WI38 (cell line): Measurements from ENCODE around the gene CCBE1.

Experiments
- H3K4me3 ChIP-seq: 2 replicates; pipeline ENCODE4 v1.5.1; 2011; ENCODE audit warnings: low read depth, mild to moderate bottlenecking, control low read depth, low read length
- TF ChIP-seq, protein P1 (sequence below): IDR thresholded peaks from 2 replicates; pipeline ENCODE4 v1.5.1; 2012; ENCODE audit warnings: low read depth, mild to moderate bottlenecking, control low read depth, low read length

CCBE1 gene

DNA sequence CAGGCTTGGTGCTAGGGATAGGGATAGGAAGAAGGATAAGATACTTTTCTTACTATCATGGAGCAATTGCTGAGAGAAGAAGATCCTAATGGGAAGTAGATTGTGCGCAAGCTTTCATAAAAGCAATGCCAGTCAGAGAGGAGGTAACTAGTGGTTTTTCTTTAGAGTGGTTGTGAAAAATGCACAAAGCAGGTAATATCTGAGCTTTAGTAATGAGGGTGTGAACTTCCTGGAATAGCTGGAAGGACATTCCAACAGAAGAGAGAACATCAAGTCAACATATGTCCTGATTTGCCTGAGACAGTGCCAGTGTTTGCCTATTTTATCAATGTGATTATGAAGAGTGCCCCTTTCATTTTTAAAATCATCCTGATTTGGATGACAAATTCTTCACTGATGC, 34.1 kb downstream of the CCBE1 start:
- TF ChIP-seq, protein P1, sequence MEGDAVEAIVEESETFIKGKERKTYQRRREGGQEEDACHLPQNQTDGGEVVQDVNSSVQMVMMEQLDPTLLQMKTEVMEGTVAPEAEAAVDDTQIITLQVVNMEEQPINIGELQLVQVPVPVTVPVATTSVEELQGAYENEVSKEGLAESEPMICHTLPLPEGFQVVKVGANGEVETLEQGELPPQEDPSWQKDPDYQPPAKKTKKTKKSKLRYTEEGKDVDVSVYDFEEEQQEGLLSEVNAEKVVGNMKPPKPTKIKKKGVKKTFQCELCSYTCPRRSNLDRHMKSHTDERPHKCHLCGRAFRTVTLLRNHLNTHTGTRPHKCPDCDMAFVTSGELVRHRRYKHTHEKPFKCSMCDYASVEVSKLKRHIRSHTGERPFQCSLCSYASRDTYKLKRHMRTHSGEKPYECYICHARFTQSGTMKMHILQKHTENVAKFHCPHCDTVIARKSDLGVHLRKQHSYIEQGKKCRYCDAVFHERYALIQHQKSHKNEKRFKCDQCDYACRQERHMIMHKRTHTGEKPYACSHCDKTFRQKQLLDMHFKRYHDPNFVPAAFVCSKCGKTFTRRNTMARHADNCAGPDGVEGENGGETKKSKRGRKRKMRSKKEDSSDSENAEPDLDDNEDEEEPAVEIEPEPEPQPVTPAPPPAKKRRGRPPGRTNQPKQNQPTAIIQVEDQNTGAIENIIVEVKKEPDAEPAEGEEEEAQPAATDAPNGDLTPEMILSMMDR: no peak
- no peak overlapping the region for H3K4me3 ChIP-seq

- no peak overlapping the region for H3K4me3 ChIP-seq
- TF ChIP-seq, protein P1: no peak
Measured at GRCh38 chr18:59661891-59662701, 35.1 kb downstream of the CCBE1 start.

DNA sequence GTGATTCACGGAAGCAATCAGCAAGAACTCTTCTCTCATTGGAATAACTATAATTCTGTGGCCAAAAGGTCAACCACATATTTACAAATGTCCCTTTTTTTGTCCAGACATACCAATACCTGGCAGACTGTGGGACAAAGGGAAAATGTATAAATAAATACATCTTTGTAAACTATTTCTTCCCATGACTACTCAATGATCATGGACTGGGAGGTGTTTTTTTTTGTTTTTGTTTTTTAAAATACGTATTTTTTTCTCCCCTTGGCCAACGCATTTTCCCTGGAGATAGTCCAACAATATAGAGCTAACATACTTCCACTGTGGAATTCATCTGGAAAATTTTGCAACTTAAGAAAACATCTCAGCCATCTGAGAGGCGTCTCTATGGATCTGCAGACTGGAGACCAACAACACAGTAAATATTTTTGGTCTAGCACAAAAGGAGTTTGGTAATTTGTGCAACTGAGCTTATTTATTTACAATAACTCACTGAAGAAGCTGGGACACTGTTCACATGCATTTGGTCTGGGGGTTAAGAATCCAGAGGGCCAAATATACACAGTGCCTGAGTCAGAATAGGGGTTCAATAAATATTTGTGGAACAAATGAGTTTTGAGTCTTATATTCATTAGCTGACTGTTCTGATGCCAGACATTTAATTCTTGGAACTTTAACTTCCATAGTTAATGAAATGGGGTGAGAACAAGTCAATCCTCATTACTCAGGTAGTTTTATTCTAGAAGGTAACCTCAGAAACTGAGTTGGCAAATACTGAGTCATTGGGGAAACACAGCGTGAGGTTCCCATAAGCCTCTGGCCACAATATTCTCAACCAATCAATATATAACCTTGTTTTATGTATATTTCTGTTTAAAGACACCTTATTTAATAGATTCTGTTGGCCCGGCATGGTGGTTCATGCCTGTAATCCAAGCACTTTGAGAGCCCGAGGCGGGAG, 36.2 kb downstream of the CCBE1 start:
- no peak overlapping the region for H3K4me3 ChIP-seq
- TF ChIP-seq, protein P1: no peak

DNA sequence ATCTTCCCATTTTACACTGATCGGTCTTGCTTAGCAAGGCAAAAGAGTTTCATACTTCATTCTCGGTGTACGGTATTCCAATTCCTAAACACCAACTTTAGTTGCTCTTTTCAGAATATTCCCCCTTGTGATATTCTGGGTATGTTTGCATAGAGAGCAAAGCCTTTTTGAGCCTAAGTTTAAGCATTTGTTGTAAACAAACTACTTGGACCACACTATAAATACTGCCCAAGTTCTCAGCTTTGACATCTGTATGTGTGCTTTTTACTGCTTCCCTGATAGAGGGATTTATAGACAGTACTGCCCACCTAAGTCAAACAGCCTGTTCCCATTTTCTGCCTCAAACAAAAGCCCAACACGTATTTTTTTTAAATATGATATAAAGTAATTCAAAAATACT, 36.9 kb downstream of the CCBE1 start:
- H3K4me3 ChIP-seq: no peak overlapping the region
- TF ChIP-seq, protein P1: no peak

DNA sequence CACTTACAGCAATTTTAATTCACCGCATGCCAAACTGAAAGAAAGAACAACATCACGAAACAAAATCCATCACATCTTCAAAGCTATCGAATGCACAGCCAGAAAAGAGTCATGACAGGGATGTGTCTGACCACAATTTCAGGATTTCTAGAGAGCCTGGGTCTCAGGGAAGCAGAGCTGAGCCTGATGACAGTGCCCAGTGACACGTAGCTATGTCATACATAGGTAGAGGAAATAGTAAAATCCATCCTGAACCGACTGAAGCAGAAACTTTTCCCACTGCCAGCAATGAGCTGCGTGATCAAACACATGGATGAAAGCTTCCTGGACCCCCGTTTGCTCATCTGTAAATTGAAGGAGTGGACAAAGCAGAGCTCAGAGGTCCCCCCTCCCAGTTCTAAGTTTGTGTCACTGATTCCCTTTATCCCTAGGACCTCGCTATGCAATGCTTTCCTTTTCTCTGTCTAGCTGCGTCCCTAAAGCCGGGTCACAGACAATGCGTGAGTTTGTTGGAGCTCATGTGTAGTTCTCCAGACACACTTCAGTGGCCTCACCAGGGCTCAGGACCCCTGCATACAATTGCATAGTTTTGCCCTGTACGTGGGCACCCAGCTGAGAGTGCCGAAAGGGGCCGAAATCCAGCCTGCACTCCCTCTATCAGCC, 37.6 kb downstream of the CCBE1 start:
- no peak overlapping the region for H3K4me3 ChIP-seq
- TF ChIP-seq, protein P1: no peak

DNA sequence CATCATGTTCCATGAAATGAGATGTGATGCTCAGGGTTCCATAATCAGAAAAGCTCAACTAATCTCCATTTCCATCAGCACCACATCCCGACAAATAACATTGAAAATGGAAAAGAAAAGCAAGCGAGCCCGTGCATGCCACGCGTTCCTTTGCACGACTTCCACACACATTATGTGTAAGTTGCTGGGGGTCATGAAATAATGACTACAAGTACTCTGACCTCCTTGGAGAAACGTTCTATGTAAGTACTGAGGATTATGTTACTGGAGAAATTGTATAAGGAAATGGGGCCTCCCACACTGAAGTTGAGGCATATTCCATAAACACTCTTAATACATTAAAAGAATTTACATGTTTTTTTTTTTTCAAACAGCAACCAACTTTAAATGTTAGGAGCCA, 38.3 kb downstream of the CCBE1 start:
- H3K4me3 ChIP-seq: no peak overlapping the region
- TF ChIP-seq, protein P1: no peak
